ENCODE results near the gene CCDC38. TPM values are rescaled to one million over a fixed set of nuclear protein-coding genes. Genes with fewer than 3 reads are reported as not detected.

Gene CCDC38
- total and polyA plus RNA-seq, 9 of the 15 experiments (the other 6 are each of a cell fraction or from before 2014, with no cell fraction given), result not detected

GRCh38 chr12:95972832-95973456, 30.5 kb upstream of the CCDC38 start:
- no peak overlapping the region for H3K4me2 ChIP-seq (ENCODE audit: insufficient read depth, low read length)
- H3K4me3 ChIP-seq, result no peak overlapping the region
- peaks cover 15 to 25% of the 10 kb centered on the region in 2 experiments for H3K27me3 ChIP-seq (ENCODE audit: control insufficient read depth in 2 of 2, insufficient read depth in 2 of 2, low read length in 2 of 2)
- 0% methylated on average over 4 of the region's 4 CpGs for WGBS (ENCODE audit: insufficient coverage, low coverage, missing lambda C conversion rate)
- H3K79me2 ChIP-seq (ENCODE audit: control insufficient read depth, insufficient read depth, low read length), result no peaks in the 10 kb centered on the region
- ATAC-seq (no peak), FAIRE-seq (no peak), DNase-seq (ENCODE audit: extremely low read depth in 1 of 4, low spot score in 3 of 4) (no peak)
- H3K9ac ChIP-seq (ENCODE audit: insufficient read depth in 1 of 2, low read depth in 2 of 2, low read length in 2 of 2), result no peak overlapping the region
- in situ Hi-C loops (cut with MboI) (no loop called here), intact Hi-C loops (cut with micrococcal nuclease) (no loop called here)
- no peaks in the 10 kb centered on the region for H3K9me3 ChIP-seq (replicated peaks; ENCODE audit: control insufficient read depth, insufficient read depth, low read depth, low read length)
- no TSS peak for BruUV-seq (replicated peaks)
- H3K4me1 ChIP-seq (replicated peaks in 1 of 2; ENCODE audit: control insufficient read depth in 2 of 2, insufficient read depth in 2 of 2, low read length in 2 of 2), result no peaks in the 10 kb centered on the region; a peak in 1 of 5 replicates
- no peaks in the 10 kb centered on the region for H3K9me1 ChIP-seq (ENCODE audit: control insufficient read depth, insufficient read depth, low read length)
- no peak overlapping the region for H3K27ac ChIP-seq (ENCODE audit: extremely low read depth, low read depth, low read length)
- ChIA-PET POLR2A (no interaction called here), CTCF (ENCODE audit: low intra/inter-chr PET ratio) (no interaction called here)
- peaks cover 4% of the 10 kb centered on the region; the same call in 1 of the 2 replicates for H4K20me1 ChIP-seq (replicated peaks; ENCODE audit: control insufficient read depth, insufficient read depth, low read length)
- no peaks in the 10 kb centered on the region for H3K36me3 ChIP-seq (ENCODE audit: control insufficient read depth, insufficient read depth, low read length)
- H2AFZ ChIP-seq (ENCODE audit: low read depth, low read length), result no peak overlapping the region
- TF ChIP-seq RAD51 (IDR thresholded peaks at IDR 0.05; ENCODE audit: borderline replicate concordance, low read depth), result peak; percentile 47; the same call in 1 of the 2 replicates
- TF ChIP-seq ZNF655 (CRISPR knock-in tag; IDR thresholded peaks at IDR 0.05), result no peak
- TF ChIP-seq FOXM1 (IDR thresholded peaks at IDR 0.05; ENCODE audit: low read depth), result no peak
- TF ChIP-seq FOXM1 (CRISPR knock-in tag; IDR thresholded peaks at IDR 0.05; ENCODE audit: low read depth), result no peak
- peak; percentile 92 for TF ChIP-seq TFE3 (CRISPR knock-in tag; IDR thresholded peaks at IDR 0.05)
- no peak for TF ChIP-seq ATF4 (CRISPR knock-in tag; IDR thresholded peaks at IDR 0.05)
- no peak for TF ChIP-seq MBD1 (CRISPR knock-in tag; IDR thresholded peaks at IDR 0.05)
- no peak for TF ChIP-seq ZNF384 (IDR thresholded peaks at IDR 0.05; ENCODE audit: low read depth, low read length)
- TF ChIP-seq RHOXF2B (CRISPR knock-in tag; conservative IDR thresholded peaks at IDR 0.05), result no peak
- no peak for TF ChIP-seq CTCF (IDR thresholded peaks at IDR 0.05 in 2 of 3, conservative IDR thresholded peaks at IDR 0.05 in 1 of 3; ENCODE audit: insufficient read depth in 2 of 3, low read depth in 1 of 3, low read length in 3 of 3)
- TF ChIP-seq GTF2A2 (tag; IDR thresholded peaks at IDR 0.05), result no peak
- TF ChIP-seq MAFF (IDR thresholded peaks at IDR 0.05; ENCODE audit: low read length), result peak; percentile 13; the same call in 1 of the 2 replicates
- TF ChIP-seq ZNF311 (CRISPR knock-in tag; IDR thresholded peaks at IDR 0.05), result no peak
- no peak for TF ChIP-seq STAT5A (IDR thresholded peaks at IDR 0.05; ENCODE audit: borderline replicate concordance, low read length)
- peak; percentile 36 for TF ChIP-seq MEIS2 (IDR thresholded peaks at IDR 0.05; ENCODE audit: partially characterized antibody)
